NCI-H146 treated with DMSO at 0.1 percent for 48 hours (cell line): ENCODE data around the gene PLEKHA5.
"Not testable (repeated sequence)": the region's sequence is repeated elsewhere in the genome, so short reads cannot be mapped to it uniquely, and the experiment has no call there.

Experiments used
- DNase-seq: peaks from one replicate; lab custom pipeline; 2025; ENCODE audit not compliant: unreplicated experiment; lab: John Stamatoyannopoulos, UW

Gene PLEKHA5

DNA sequence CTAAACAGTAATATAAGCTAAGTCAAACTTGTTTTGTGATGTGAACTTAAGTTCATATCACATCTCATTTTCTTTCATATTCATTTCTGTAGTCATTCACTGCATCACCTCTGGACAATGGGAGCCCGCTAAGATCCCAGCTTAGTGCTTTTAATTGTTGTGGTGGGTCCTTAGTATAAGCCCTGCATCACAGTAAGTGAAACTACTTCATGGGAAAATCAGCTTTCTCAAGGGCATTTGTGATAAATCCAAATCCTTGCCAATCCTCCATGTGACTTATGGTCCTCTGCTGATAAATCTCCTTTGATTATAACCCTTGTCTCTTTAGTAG, 98.3 kb downstream of the PLEKHA5 start:
- DNase-seq: no peak

- DNase-seq: not testable (repeated sequence)
Measured at GRCh38 chr12:19229021-19229420, 99.5 kb downstream of the PLEKHA5 start.

DNA sequence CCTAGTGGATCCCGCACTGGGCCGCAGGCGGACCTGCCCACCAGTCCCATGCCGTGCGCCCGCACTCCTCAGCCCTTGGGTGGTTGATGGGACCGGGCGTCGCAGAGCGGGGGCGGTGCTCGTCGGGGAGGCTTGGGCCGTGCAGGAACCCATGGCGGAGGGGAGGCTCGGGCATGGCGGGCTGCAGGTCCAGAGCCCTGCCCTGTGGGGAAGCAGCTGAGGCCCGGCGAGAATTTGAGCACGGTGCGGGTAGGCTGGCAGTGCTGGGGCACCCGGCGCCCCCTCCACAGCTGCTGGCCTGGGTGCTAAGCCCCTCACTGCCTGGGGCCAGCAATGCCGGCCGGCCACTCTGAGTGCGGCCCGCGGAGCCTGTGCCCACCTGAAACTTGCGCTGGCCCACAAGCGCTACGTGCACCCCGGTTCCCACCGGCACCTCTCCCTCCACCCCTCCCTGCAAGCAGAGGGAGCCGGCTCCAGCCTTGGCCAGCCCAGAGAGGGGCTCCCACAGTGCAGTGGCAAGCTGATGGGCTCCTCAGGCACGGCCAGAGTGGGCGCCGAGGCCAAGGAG, 100.8 kb downstream of the PLEKHA5 start:
- no peak for DNase-seq

- DNase-seq: no peak
Measured at GRCh38 chr12:19230896-19231295, 101.4 kb downstream of the PLEKHA5 start.

- peak; percentile 68 for DNase-seq
Measured at GRCh38 chr12:19234171-19234704, 104.7 kb downstream of the PLEKHA5 start.

DNA sequence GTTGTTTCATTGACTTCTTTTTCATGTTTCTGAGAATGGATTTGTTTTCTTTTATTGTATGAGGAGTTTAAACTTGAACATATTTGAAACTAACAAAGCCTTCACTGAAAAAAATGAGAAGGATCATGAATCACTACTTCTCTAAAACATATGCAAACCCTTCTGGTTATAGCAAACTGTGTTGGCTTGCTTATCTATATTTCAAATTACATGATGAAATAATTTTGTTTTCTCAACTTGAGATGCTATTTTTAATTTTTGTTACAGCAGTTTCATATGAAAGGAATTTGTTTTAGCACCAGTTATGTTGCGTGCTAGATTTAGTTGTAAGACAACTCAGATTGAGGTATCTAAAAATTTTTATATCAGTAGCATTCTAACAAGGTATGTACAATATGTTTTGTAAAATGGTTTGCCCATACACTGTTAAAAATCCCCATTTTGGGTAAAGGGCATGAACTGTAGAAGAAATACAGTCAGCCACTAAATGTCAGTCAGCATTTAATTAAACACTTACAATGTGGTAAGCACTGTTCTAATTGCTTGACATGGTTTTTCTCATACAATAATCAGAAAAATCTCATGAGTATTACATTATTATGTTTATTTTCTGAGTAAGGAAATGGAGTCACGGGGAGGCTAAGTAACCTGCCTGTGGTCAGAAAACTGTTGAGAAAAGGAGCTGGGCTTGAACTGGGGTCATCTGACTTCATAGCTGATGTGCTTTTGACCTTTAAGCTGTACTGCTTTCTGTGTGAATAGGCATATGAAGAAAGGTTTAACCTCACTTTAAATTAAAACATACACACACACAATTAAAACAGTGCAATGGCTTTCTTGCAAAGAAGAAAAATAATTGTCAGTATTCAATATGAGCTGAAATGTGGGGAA, 105.7 kb downstream of the PLEKHA5 start:
- no peak for DNase-seq

GRCh38 chr12:19236656-19237055, 107.1 kb downstream of the PLEKHA5 start:
- no peak for DNase-seq

- DNase-seq: no peak
Measured at GRCh38 chr12:19238540-19238939, 109.0 kb downstream of the PLEKHA5 start.

DNA sequence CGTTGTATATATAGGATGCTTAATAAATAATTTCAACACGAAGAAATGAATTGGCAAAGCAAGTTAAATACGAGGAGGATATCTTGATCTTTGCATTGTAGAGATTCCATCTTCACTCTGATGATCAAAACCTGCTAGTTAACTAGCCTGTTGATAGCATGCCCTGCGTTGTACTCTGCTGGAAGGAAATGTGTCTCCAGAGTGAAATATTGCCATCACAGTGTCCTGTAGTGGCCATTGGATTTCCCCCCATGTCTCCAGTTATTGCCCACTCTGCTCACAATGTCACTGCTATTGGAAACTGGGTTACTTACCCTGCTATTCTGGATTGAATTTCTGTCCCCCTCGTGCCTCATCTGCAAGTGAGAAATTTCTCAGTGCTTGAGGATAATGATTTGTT, 109.6 kb downstream of the PLEKHA5 start:
- DNase-seq: no peak

- DNase-seq: no peak
Measured at GRCh38 chr12:19239616-19240234, 110.2 kb downstream of the PLEKHA5 start.

GRCh38 chr12:19242581-19242980, 113.0 kb downstream of the PLEKHA5 start:
- no peak for DNase-seq

DNA sequence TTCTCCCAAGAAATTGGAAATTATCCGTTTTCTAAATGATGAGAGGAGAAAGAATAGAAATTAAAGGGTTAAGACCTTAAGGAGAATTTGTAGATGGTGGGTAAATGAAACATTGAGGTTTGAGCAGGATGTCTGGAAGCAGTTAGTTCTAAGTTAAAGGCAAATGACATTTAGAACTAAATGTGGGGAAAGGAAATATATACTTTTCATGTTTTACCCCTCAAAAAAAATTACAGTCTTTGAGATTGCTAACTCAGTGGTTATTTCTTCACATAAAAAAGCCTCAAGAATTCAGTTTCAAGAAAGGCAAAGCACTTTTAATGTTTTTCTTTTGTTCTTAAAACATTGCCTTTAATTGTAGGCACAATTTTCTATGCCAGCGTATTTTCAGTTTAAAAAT, 114.0 kb downstream of the PLEKHA5 start:
- DNase-seq: no peak

DNA sequence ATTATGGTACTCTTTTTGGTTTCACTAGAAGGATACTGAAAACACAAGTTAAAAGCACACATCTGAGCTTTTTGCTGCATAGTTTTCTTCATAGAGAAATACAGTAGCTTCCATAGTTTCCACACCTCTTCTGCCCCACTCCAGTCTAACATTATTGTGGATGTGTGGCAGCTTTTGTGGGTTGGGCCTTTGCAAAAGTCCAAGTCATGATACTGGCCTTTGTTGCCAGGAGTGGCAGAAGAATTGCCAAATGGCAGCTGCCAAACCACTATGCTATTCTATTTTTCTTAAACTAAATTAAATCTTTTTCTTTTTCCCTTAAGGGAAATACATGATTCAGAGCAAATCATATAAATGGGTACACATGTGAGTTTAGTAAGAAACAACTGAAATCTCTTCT, 114.8 kb downstream of the PLEKHA5 start:
- no peak for DNase-seq

GRCh38 chr12:19245106-19245505, 115.6 kb downstream of the PLEKHA5 start:
- DNase-seq: no peak

GRCh38 chr12:19245666-19246065, 116.1 kb downstream of the PLEKHA5 start:
- no peak for DNase-seq

- no peak for DNase-seq
Measured at GRCh38 chr12:19246933-19247332, 117.4 kb downstream of the PLEKHA5 start.

DNA sequence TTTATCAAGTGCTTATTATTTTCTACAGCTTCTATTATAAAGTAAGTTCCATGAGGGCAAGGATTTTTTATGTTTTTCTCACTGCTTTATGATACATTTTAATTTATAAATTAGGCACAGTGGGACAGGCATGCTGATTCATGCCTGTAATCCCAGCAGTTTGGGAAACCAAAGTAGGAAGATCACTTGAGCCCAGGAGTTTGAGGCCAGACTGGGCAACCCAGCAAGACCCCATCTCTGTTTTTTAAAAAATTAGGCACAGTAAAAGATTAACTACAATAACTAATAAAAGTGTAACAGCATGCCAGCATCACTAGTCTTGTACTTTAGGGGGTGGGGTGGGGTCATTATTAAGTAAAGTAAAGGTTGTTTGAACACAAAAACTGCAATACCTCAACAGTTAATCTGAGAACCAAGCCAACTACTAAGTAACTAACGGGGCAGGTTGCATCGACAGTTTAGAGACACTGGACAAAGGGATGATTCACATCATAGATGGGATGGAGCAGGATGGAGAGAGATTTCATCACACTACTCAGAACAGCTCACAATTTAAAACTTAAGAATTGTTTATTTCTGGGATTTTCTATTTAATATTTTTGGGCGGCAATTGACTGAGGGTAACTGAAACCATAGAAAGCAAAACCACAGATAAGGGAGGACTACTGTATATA, 119.5 kb downstream of the PLEKHA5 start:
- no peak for DNase-seq

GRCh38 chr12:19251481-19252132, 122.1 kb downstream of the PLEKHA5 start:
- no peak for DNase-seq

DNA sequence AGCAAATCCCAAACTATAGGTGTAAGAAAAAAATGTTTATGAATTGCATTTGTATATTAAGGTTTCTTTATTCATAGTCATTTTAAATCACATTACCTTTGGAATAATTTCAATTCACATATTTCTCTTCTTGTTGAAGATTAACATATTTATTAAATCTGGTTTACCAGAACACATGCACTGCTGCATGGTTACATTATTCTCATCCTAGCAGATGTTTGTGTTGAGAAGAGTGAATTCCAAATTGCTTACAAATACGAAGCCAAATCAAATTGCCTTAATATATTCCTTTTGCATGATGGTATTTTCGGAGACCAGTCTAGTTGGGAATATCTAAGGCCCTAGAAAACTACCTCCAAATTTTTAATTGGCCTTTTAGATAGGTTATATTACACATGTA, 130.6 kb downstream of the PLEKHA5 start:
- no peak for DNase-seq

- DNase-seq: no peak
Measured at GRCh38 chr12:19261773-19262172, 132.2 kb downstream of the PLEKHA5 start.

GRCh38 chr12:19263672-19264071, 134.1 kb downstream of the PLEKHA5 start:
- DNase-seq: peak; percentile 42
